ENCODE results near the gene ARMH3. TPM values are rescaled to one million over a fixed set of nuclear protein-coding genes. Genes with fewer than 3 reads are reported as not detected.
A peak's percentile ranks its signal among the peaks of the same experiment; 100 is the strongest.

Gene ARMH3
- polyA plus RNA-seq (2012; ENCODE audit: missing spikeins) = 16.4 TPM

GRCh38 chr10:102055647-102056419 is at the start of gene ARMH3:
Gene ARMH3, minus strand, starts transcription at chr10:102056173. Its CDS starts 16,059 bp downstream, at chr10:102040114.
- DNase-seq (ENCODE audit: insufficient read length) = peak; percentile 99
- TF ChIP-seq POLR2A (IDR thresholded peaks at IDR 0.05; ENCODE audit: low read depth, low read length) = peak; percentile 73; the same call in 1 of the 2 replicates
- TF ChIP-seq TAF1 (IDR thresholded peaks at IDR 0.05; ENCODE audit: borderline replicate concordance, low read depth, low read length) = no peak
- 0 out of 2 replicates have a peak, but pooled peaks have one; percentile 38 for TF ChIP-seq POLR2AphosphoS5 (IDR thresholded peaks at IDR 0.05; ENCODE audit: low read depth, low read length)
- FAIRE-seq = peak; percentile 99

- TF ChIP-seq POLR2AphosphoS5 (IDR thresholded peaks at IDR 0.05; ENCODE audit: low read depth, low read length) = no peak
- TF ChIP-seq POLR2A (IDR thresholded peaks at IDR 0.05; ENCODE audit: low read depth, low read length) = no peak
- no peak for TF ChIP-seq TAF1 (IDR thresholded peaks at IDR 0.05; ENCODE audit: borderline replicate concordance, low read depth, low read length)
- DNase-seq (ENCODE audit: insufficient read length) (no peak), FAIRE-seq (no peak)
Observed at GRCh38 chr10:102102421-102102820, 46.4 kb upstream of the ARMH3 start.

- no peak for DNase-seq (ENCODE audit: insufficient read length)
- TF ChIP-seq POLR2A (IDR thresholded peaks at IDR 0.05; ENCODE audit: low read depth, low read length) (no peak), TAF1 (IDR thresholded peaks at IDR 0.05; ENCODE audit: borderline replicate concordance, low read depth, low read length) (no peak), POLR2AphosphoS5 (IDR thresholded peaks at IDR 0.05; ENCODE audit: low read depth, low read length) (no peak)
- no peak for FAIRE-seq
Observed at GRCh38 chr10:102101152-102101551, 45.2 kb upstream of the ARMH3 start.

- FAIRE-seq = no peak
- TF ChIP-seq POLR2A (IDR thresholded peaks at IDR 0.05; ENCODE audit: low read depth, low read length) (no peak), POLR2AphosphoS5 (IDR thresholded peaks at IDR 0.05; ENCODE audit: low read depth, low read length) (no peak), TAF1 (IDR thresholded peaks at IDR 0.05; ENCODE audit: borderline replicate concordance, low read depth, low read length) (no peak)
- no peak for DNase-seq (ENCODE audit: insufficient read length)
Observed at GRCh38 chr10:102096449-102096848, 40.5 kb upstream of the ARMH3 start.

GRCh38 chr10:102090772-102091171 is 34.8 kb upstream of the ARMH3 start:
- no peak for DNase-seq (ENCODE audit: insufficient read length)
- TF ChIP-seq POLR2A (IDR thresholded peaks at IDR 0.05; ENCODE audit: low read depth, low read length) (no peak), POLR2AphosphoS5 (IDR thresholded peaks at IDR 0.05; ENCODE audit: low read depth, low read length) (no peak), TAF1 (IDR thresholded peaks at IDR 0.05; ENCODE audit: borderline replicate concordance, low read depth, low read length) (no peak)
- FAIRE-seq = no peak

GRCh38 chr10:102086196-102086595 is 30.2 kb upstream of the ARMH3 start:
- no peak for DNase-seq (ENCODE audit: insufficient read length)
- TF ChIP-seq TAF1 (IDR thresholded peaks at IDR 0.05; ENCODE audit: borderline replicate concordance, low read depth, low read length) = no peak
- no peak for TF ChIP-seq POLR2A (IDR thresholded peaks at IDR 0.05; ENCODE audit: low read depth, low read length)
- no peak for TF ChIP-seq POLR2AphosphoS5 (IDR thresholded peaks at IDR 0.05; ENCODE audit: low read depth, low read length)
- no peak for FAIRE-seq

- no peak for FAIRE-seq
Observed at GRCh38 chr10:102085336-102085735, 29.4 kb upstream of the ARMH3 start.

GRCh38 chr10:102083541-102083940 is 27.6 kb upstream of the ARMH3 start:
- TF ChIP-seq POLR2A (IDR thresholded peaks at IDR 0.05; ENCODE audit: low read depth, low read length) (no peak), POLR2AphosphoS5 (IDR thresholded peaks at IDR 0.05; ENCODE audit: low read depth, low read length) (no peak), TAF1 (IDR thresholded peaks at IDR 0.05; ENCODE audit: borderline replicate concordance, low read depth, low read length) (no peak)
- DNase-seq (ENCODE audit: insufficient read length) = no peak
- no peak for FAIRE-seq

More at GRCh38 chr10:102085336-102085735, 29.4 kb upstream of the ARMH3 start:
- no peak for TF ChIP-seq POLR2A (IDR thresholded peaks at IDR 0.05; ENCODE audit: low read depth, low read length)
- TF ChIP-seq POLR2AphosphoS5 (IDR thresholded peaks at IDR 0.05; ENCODE audit: low read depth, low read length) = no peak
- no peak for TF ChIP-seq TAF1 (IDR thresholded peaks at IDR 0.05; ENCODE audit: borderline replicate concordance, low read depth, low read length)
- DNase-seq (ENCODE audit: insufficient read length) = no peak

- peak; percentile 68 for DNase-seq (ENCODE audit: insufficient read length)
- TF ChIP-seq TAF1 (IDR thresholded peaks at IDR 0.05; ENCODE audit: borderline replicate concordance, low read depth, low read length) = no peak
- no peak for TF ChIP-seq POLR2A (IDR thresholded peaks at IDR 0.05; ENCODE audit: low read depth, low read length)
- no peak for TF ChIP-seq POLR2AphosphoS5 (IDR thresholded peaks at IDR 0.05; ENCODE audit: low read depth, low read length)
- FAIRE-seq = peak; percentile 80
Observed at GRCh38 chr10:102072673-102073527, 16.9 kb upstream of the ARMH3 start.

- DNase-seq (ENCODE audit: insufficient read length) (no peak), FAIRE-seq (no peak)
- no peak for TF ChIP-seq POLR2AphosphoS5 (IDR thresholded peaks at IDR 0.05; ENCODE audit: low read depth, low read length)
- TF ChIP-seq TAF1 (IDR thresholded peaks at IDR 0.05; ENCODE audit: borderline replicate concordance, low read depth, low read length) = no peak
- TF ChIP-seq POLR2A (IDR thresholded peaks at IDR 0.05; ENCODE audit: low read depth, low read length) = no peak
Observed at GRCh38 chr10:102069071-102069470, 13.1 kb upstream of the ARMH3 start.

GRCh38 chr10:102068216-102068615 is 12.2 kb upstream of the ARMH3 start:
- no peak for TF ChIP-seq POLR2A (IDR thresholded peaks at IDR 0.05; ENCODE audit: low read depth, low read length)
- no peak for TF ChIP-seq POLR2AphosphoS5 (IDR thresholded peaks at IDR 0.05; ENCODE audit: low read depth, low read length)
- no peak for TF ChIP-seq TAF1 (IDR thresholded peaks at IDR 0.05; ENCODE audit: borderline replicate concordance, low read depth, low read length)
- DNase-seq (ENCODE audit: insufficient read length) (no peak), FAIRE-seq (no peak)

Measured in GM12892 (cell line).